ENCODE results near the gene DCXR. TPM values are rescaled to one million over a fixed set of nuclear protein-coding genes. Genes with fewer than 3 reads are reported as not detected.

DCXR gene
- total RNA-seq, 1 experiment from 2014 or later, result 306 TPM

DNA sequence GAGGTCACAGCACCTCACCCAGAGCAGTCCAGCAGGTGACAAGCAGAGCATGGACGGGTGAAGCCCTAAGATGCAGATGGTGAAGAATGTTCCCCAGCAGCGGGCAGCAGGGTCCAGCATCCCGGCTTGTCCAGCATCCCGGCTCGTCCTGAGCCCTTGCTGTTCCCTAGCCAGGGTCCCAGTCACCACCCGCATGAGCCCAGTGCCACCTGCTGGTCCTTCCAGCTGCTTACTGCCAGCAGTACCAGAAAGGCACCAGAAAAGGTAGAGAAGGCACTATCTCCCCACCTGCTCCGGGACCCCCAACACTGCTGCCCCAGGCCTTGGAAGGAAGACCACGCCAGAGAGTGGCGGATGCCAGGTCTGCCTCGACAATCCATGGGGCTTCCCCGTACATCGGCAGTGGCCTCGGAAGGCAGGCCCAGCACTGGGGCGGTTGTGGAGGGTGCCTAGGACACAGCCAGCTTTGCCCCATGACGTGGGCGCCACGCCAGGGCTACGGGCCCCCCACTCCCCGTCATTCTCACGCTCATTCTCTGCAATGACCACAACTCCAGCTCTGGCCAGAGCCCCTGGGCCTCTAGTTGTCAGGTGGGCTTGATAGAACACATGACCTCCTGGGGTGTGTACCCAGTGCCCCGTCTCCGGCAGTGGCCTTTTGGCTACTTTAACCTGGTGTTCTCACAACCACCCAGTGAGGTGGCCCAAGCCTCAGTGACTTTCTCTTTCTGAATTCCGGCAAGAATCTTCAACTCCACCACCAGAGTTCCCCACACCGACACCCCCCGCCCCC, 16.2 kb downstream of the DCXR start:
- peaks cover 4% of the 10 kb centered on the region; the same call in 1 of the 2 replicates for H4K20me1 ChIP-seq (ENCODE audit: insufficient read depth)
- H3K36me3 ChIP-seq (ENCODE audit: control insufficient read depth in 1 of 2, insufficient read depth in 2 of 2, low read length in 2 of 2), result peaks cover 0 to 10% of the 10 kb centered on the region in 2 experiments; a peak in 1 of 4 replicates
- H3K4me3 ChIP-seq (replicated peaks in 1 of 2; ENCODE audit: low read depth in 1 of 2, low read length in 2 of 2), result peak overlapping the region; percentile 84 to 100
- CTCF ChIA-PET, result interaction anchor here (0.9 to 5.3 kb wide), 16 partner anchors 9 to 346 kb away, joined by 3 to 151 read pairs (median 8); partner anchors contain the start of genes ARHGDIA, DCXR, MAFG and NOTUM
- intact Hi-C loops (cut with micrococcal nuclease), result loop anchor here (1.0 to 5.0 kb wide), 5 partner anchors 19 to 731 kb away; partner anchors contain the start of genes PCYT2 and TBCD
- H2AFZ ChIP-seq (ENCODE audit: low read depth, low read length, poor library complexity, severe bottlenecking), result no peak overlapping the region
- H3K9me3 ChIP-seq (ENCODE audit: control insufficient read depth in 1 of 2, insufficient read depth in 1 of 2, low read depth in 1 of 2, low read length in 2 of 2), result no peaks in the 10 kb centered on the region
- no peaks in the 10 kb centered on the region for H3K27me3 ChIP-seq (ENCODE audit: insufficient read depth, low read length)
- TF ChIP-seq, protein P1, sequence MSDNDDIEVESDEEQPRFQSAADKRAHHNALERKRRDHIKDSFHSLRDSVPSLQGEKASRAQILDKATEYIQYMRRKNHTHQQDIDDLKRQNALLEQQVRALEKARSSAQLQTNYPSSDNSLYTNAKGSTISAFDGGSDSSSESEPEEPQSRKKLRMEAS (IDR thresholded peaks at IDR 0.05), result no peak; the same call in 1 of the 2 replicates
- TF ChIP-seq TCF7L2 (IDR thresholded peaks at IDR 0.05; ENCODE audit: borderline replicate concordance, extremely low read depth, insufficient read depth, insufficient read length) (no peak), EZH2 (IDR thresholded peaks at IDR 0.05) (no peak), RAD21 (IDR thresholded peaks at IDR 0.05; ENCODE audit: low read depth) (peak; percentile 100), EGR1 (IDR thresholded peaks at IDR 0.05; ENCODE audit: low read depth) (no peak), ZNF274 (IDR thresholded peaks at IDR 0.05; ENCODE audit: low read depth, low read length) (no peak), SP1 (IDR thresholded peaks at IDR 0.05; ENCODE audit: low read depth) (no peak), POLR2AphosphoS5 (IDR thresholded peaks at IDR 0.05; ENCODE audit: low read depth, low read length) (no peak; the same call in 1 of the 2 replicates), POLR2A (IDR thresholded peaks at IDR 0.05; ENCODE audit: borderline replicate concordance, extremely low read depth, insufficient read depth, insufficient read length) (no peak), SRF (IDR thresholded peaks at IDR 0.05; ENCODE audit: low read depth) (no peak), ZFX (IDR thresholded peaks at IDR 0.05) (no peak), EZH2phosphoT487 (IDR thresholded peaks at IDR 0.05; ENCODE audit: borderline replicate concordance) (no peak), ATF3 (IDR thresholded peaks at IDR 0.05) (no peak)
- TF ChIP-seq, protein P2, sequence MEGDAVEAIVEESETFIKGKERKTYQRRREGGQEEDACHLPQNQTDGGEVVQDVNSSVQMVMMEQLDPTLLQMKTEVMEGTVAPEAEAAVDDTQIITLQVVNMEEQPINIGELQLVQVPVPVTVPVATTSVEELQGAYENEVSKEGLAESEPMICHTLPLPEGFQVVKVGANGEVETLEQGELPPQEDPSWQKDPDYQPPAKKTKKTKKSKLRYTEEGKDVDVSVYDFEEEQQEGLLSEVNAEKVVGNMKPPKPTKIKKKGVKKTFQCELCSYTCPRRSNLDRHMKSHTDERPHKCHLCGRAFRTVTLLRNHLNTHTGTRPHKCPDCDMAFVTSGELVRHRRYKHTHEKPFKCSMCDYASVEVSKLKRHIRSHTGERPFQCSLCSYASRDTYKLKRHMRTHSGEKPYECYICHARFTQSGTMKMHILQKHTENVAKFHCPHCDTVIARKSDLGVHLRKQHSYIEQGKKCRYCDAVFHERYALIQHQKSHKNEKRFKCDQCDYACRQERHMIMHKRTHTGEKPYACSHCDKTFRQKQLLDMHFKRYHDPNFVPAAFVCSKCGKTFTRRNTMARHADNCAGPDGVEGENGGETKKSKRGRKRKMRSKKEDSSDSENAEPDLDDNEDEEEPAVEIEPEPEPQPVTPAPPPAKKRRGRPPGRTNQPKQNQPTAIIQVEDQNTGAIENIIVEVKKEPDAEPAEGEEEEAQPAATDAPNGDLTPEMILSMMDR (IDR thresholded peaks at IDR 0.05 in 2 of 3, conservative IDR thresholded peaks at IDR 0.05 in 1 of 3; ENCODE audit: borderline replicate concordance in 1 of 3, insufficient read depth in 1 of 3, low read depth in 2 of 3, low read length in 2 of 3), result peak; percentile 92 to 99 (median 95)
- TF ChIP-seq, protein P3, sequence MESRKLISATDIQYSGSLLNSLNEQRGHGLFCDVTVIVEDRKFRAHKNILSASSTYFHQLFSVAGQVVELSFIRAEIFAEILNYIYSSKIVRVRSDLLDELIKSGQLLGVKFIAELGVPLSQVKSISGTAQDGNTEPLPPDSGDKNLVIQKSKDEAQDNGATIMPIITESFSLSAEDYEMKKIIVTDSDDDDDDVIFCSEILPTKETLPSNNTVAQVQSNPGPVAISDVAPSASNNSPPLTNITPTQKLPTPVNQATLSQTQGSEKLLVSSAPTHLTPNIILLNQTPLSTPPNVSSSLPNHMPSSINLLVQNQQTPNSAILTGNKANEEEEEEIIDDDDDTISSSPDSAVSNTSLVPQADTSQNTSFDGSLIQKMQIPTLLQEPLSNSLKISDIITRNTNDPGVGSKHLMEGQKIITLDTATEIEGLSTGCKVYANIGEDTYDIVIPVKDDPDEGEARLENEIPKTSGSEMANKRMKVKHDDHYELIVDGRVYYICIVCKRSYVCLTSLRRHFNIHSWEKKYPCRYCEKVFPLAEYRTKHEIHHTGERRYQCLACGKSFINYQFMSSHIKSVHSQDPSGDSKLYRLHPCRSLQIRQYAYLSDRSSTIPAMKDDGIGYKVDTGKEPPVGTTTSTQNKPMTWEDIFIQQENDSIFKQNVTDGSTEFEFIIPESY (IDR thresholded peaks at IDR 0.05; ENCODE audit: extremely low read depth, insufficient replicate concordance, low read length), result peak; percentile 43
- H3K9me2 ChIP-seq (ENCODE audit: insufficient read depth), result no peaks in the 10 kb centered on the region
- no TSS peak for BruUV-seq (replicated peaks)
- DNase-seq (ENCODE audit: low read depth, low spot score) (peak; percentile 68), ATAC-seq (peak; percentile 13; the same call in 1 of the 2 replicates)
- RAD21 ChIA-PET (ENCODE audit: low non-redundant PET in 1 of 2, low total read pairs in 2 of 2, uncharacterized antibody in 2 of 2, unreplicated experiment in 2 of 2), result interaction anchor here (0.6 to 5.3 kb wide), 6 partner anchors 18 to 79 kb away, joined by 3 to 50 read pairs (median 3); partner anchors contain the start of gene NOTUM (in 2 of the 2)
- H3K79me2 ChIP-seq (ENCODE audit: insufficient read depth, low read length), result peaks cover 46% of the 10 kb centered on the region
- H3K27ac ChIP-seq (ENCODE audit: low read depth, low read length), result peak overlapping the region; percentile 96
- peak overlapping the region; percentile 98 for H3K9ac ChIP-seq (ENCODE audit: low read length)
- H3K4me2 ChIP-seq (ENCODE audit: low read length), result peak overlapping the region; percentile 80
- H3K4me1 ChIP-seq (ENCODE audit: control insufficient read depth in 1 of 2, insufficient read depth in 2 of 2, low read length in 2 of 2), result peaks cover 29 to 47% of the 10 kb centered on the region in 2 experiments
- POLR2A ChIA-PET, result interaction anchor here (0.8 to 1.9 kb wide), 4 partner anchors 48 to 152 kb away, joined by 3 to 6 read pairs (median 4); no protein-coding TSS in a partner anchor
